Heart left ventricle (tissue), 16 donors: Measurements from ENCODE around the gene TNS1. TPM values are rescaled to one million over a fixed set of nuclear protein-coding genes. Genes with fewer than 3 reads are reported as not detected.

Experiments
- ATAC-seq, 4 donors: fragments of 200-7000 bp; cut with Tn5 transposase; one replicate each; pipeline ENCODE4 v1.9.1; 2020 to 2022; ENCODE audit warnings: moderate library complexity in 4 of 4, mild to moderate bottlenecking in 3 of 4, moderate number of reproducible peaks in 1 of 4
- DNase-seq, 5 donors: peaks; one replicate each; pipeline ENCODE4 v3.0.0-alpha.2; 2020
- H3K27ac ChIP-seq, 12 donors: fragments of 200-600 bp; sonication (generic) in 4 of 12; one replicate each; pipeline versions ENCODE4 v1.5.0 to v1.8.0; 2016 to 2022; ENCODE audit warnings: mild to moderate bottlenecking in 2 of 12
- H3K27me3 ChIP-seq, 9 donors: fragments of 200-600 bp; sonication (generic) in 2 of 9; one replicate each; pipeline versions ENCODE4 v1.5.1 to v1.8.0; 2016 to 2022; ENCODE audit warnings: mild to moderate bottlenecking in 3 of 9
- H3K36me3 ChIP-seq, 9 donors: fragments of 200-600 bp; sonication (generic) in 2 of 9; one replicate each; pipeline versions ENCODE4 v1.5.0 to v1.8.0; 2018 to 2022; ENCODE audit warnings: mild to moderate bottlenecking in 2 of 9
- H3K4me1 ChIP-seq, 12 donors: fragments of 200-600 bp; sonication (generic) in 4 of 12; one replicate each; pipeline versions ENCODE4 v1.5.0 to v1.8.0; 2016 to 2022; ENCODE audit warnings: mild to moderate bottlenecking in 3 of 12
- H3K4me3 ChIP-seq, 12 donors: fragments of 200-600 bp; sonication (generic) in 4 of 12; one replicate each; pipeline versions ENCODE4 v1.5.0 to v1.8.0; 2017 to 2022; ENCODE audit warnings: mild to moderate bottlenecking in 9 of 12, moderate library complexity in 4 of 12
- H3K9me3 ChIP-seq, 12 donors: fragments of 200-600 bp; sonication (generic) in 4 of 12; one replicate each; pipeline versions ENCODE4 v1.5.0 to v1.8.0; 2016 to 2022; ENCODE audit warnings: mild to moderate bottlenecking in 1 of 12
- CTCF ChIP-seq, 12 donors: fragments of 200-600 bp; sonication (generic) in 4 of 12; IDR thresholded peaks; one replicate each; pipeline versions ENCODE4 v1.5.0 to v1.8.0; 2018 to 2022; ENCODE audit warnings: antibody characterized with exemption in 12 of 12, mild to moderate bottlenecking in 5 of 12
- POLR2A ChIP-seq, 2 donors: fragments of 450-650 bp; IDR thresholded peaks; one replicate each; pipeline ENCODE4 v1.6.1; 2017; ENCODE audit warnings: antibody characterized with exemption in 2 of 2, mild to moderate bottlenecking in 2 of 2, moderate library complexity in 2 of 2
- WGBS, 4 donors: extraction: QIAGEN DNeasy Blood & Tissue Kit in 2 of 4; methylation state at CpG; one replicate each; pipeline versions ENCODE4 v1.1.5 to v1.1.7; 2013 to 2018; 5-methylcytosine and 5-hydroxymethylcytosine counted together
- intact Hi-C, 10 donors: fragments of 100-400 bp; cut with DNase I; formaldehyde crosslinking; loops; one replicate each; pipeline versions ENCODE4 v1.11.1 to v1.14.2; 2022
- polyA plus RNA-seq, 2 donors: library from polyadenylated mRNA; stranded (reverse); fragments of 200-250 nt; gene quantifications; one replicate each; pipeline ENCODE4 v1.2.3, GENCODE V29; 2013
- total RNA-seq, 9 donors: library from RNA; depleted of rRNA in 2 of 9; stranded (reverse); fragments of >200 nt in 2 of 9; fragmentation: NEBNext Ultra II Directional in 3 of 9; extraction: Animal tissue kit (Norgen Biotek cat#: 25700) in 3 of 9; gene quantifications; one replicate each; pipeline versions ENCODE4 v1.1.0 to v1.2.4, GENCODE V29; 2016 to 2023
- donor health status: ischemic (EF 13 %, LVEDD 7.1; RV severe dilation, severe dysfunction).
- donor health status: healthy with polysubstance abuse.
- donor health status: DM: no; HTN: yes; CAD: no.
- donor health status: DM: no; HTN: no; CAD: no.
- donor health status: ischemic (EF 25% LVEDD 6.9; RV normal size, moderate dysfunction).
- donor health status: ischemic (EF 25% LVEDD 5.7; RV mildly dilated, moderate dysfunction).
- donor health status: healthy.
- donor health status: DM: yes; HTN: yes; CAD: no.
- donor health status: ischemic (EF 35%, LVEDD 5.7; RV mildly dilated, moderate dysfunction).
- donor health status: nonischemic (EF 11% LVEDD 7.7; RV severe dilation, severe dysfunction).
- donor health status: DM: yes; HTN: yes; CAD: no.
- donor health status: PGD.
- donor health status: ischemic (EF 29% LVEDD 5.4; RV normal size, mild dysfunction).
- donor health status: nonischemic (EF 23%, LVEDD 6.1; RV moderate dilation, normal function).

The TNS1 gene
- total and polyA plus RNA-seq, 11 donors: 243 to 899 (median 669) TPM

- DNase-seq (peak in 2 of 5 donors; percentile 5 to 8), ATAC-seq (no peak)
- 68 to 79% (median 74%) methylated on average over 6 of the region's 6 CpGs for WGBS, 4 donors
- Histone ChIP-seq H3K4me1 (peaks cover 4 to 50% (median 33%) of the 10 kb centered on the region in 12 donors), H3K36me3 (no peaks in the 10 kb centered on the region), H3K4me3 (no peak overlapping the region), H3K27me3 (no peaks in the 10 kb centered on the region), H3K27ac (no peak overlapping the region), H3K9me3 (no peaks in the 10 kb centered on the region)
- intact Hi-C loops: loop anchor here in 2 of 10 donors (5.0 kb wide), 1 partner anchor 39 kb away; no protein-coding TSS in a partner anchor
- TF ChIP-seq CTCF (IDR thresholded peaks at IDR 0.05) (no peak), POLR2A (IDR thresholded peaks at IDR 0.05) (no peak)
These were observed 9.7 kb downstream of the TNS1 start for GRCh38 chr2:217993138-217993537.

- no peak overlapping the region for H3K27ac ChIP-seq
- TF ChIP-seq CTCF (IDR thresholded peaks at IDR 0.05): no peak
- TF ChIP-seq POLR2A (IDR thresholded peaks at IDR 0.05): no peak
- peaks cover 4 to 58% (median 42%) of the 10 kb centered on the region in 12 donors for H3K4me1 ChIP-seq
- no peak overlapping the region for H3K4me3 ChIP-seq
- H3K9me3 ChIP-seq: no peaks in the 10 kb centered on the region
- DNase-seq (peak in 1 of 5 donors; percentile 11), ATAC-seq (no peak)
- no peaks in the 10 kb centered on the region for H3K36me3 ChIP-seq
- H3K27me3 ChIP-seq: no peaks in the 10 kb centered on the region
- 90 to 97% (median 94%) methylated on average over 3 of the region's 3 CpGs for WGBS, 4 donors
- intact Hi-C loops: loop anchor here in 2 of 10 donors (5.0 kb wide), 1 partner anchor 40 kb away; no protein-coding TSS in a partner anchor
These were observed 10.7 kb downstream of the TNS1 start for GRCh38 chr2:217992061-217992460.

- H3K27ac ChIP-seq: no peak overlapping the region
- intact Hi-C loops: loop anchor here in 3 of 10 donors (2.0 to 5.0 kb wide), 2 partner anchors 41 to 44 kb away; no protein-coding TSS in a partner anchor
- TF ChIP-seq POLR2A (IDR thresholded peaks at IDR 0.05) (no peak), CTCF (IDR thresholded peaks at IDR 0.05) (no peak)
- WGBS, 4 donors: 93 to 98% (median 95%) methylated on average over 8 to 9 of the region's 9 CpGs
- no peaks in the 10 kb centered on the region for H3K9me3 ChIP-seq
- ATAC-seq (no peak), DNase-seq (peak in 1 of 5 donors; percentile 40)
- H3K36me3 ChIP-seq: peaks cover 0 to 7% (median 0%) of the 10 kb centered on the region in 9 donors
- no peak overlapping the region for H3K4me3 ChIP-seq
- no peaks in the 10 kb centered on the region for H3K27me3 ChIP-seq
- peaks cover 4 to 54% (median 37%) of the 10 kb centered on the region in 12 donors for H3K4me1 ChIP-seq
These were observed 11.9 kb downstream of the TNS1 start for GRCh38 chr2:217990791-217991465.

GRCh38 chr2:217990389-217990788, 12.4 kb downstream of the TNS1 start:
- Histone ChIP-seq H3K4me3 (no peak overlapping the region), H3K27me3 (no peaks in the 10 kb centered on the region), H3K27ac (no peak overlapping the region), H3K36me3 (peaks cover 0 to 11% (median 0%) of the 10 kb centered on the region in 9 donors), H3K4me1 (peaks cover 4 to 52% (median 32%) of the 10 kb centered on the region in 12 donors), H3K9me3 (no peaks in the 10 kb centered on the region)
- WGBS, 4 donors: 98 to 99% (median 99%) methylated on average over 3 of the region's 3 CpGs
- intact Hi-C loops: loop anchor here in 3 of 10 donors (2.0 to 5.0 kb wide), 2 partner anchors 42 to 44 kb away; no protein-coding TSS in a partner anchor
- no peak for TF ChIP-seq CTCF (IDR thresholded peaks at IDR 0.05)
- no peak for TF ChIP-seq POLR2A (IDR thresholded peaks at IDR 0.05)
- no peak for ATAC-seq
- peak in 1 of 5 donors; percentile 26 for DNase-seq
